Measurements from ENCODE around the gene ATRX. TPM values are rescaled to one million over a fixed set of nuclear protein-coding genes. Genes with fewer than 3 reads are reported as not detected.

The ATRX gene
- total RNA-seq, 1 donor from 2014 or later, result 106 TPM

GRCh38 chrX:77565278-77565677 is 220.7 kb downstream of the ATRX start:
- TF ChIP-seq, protein P1, sequence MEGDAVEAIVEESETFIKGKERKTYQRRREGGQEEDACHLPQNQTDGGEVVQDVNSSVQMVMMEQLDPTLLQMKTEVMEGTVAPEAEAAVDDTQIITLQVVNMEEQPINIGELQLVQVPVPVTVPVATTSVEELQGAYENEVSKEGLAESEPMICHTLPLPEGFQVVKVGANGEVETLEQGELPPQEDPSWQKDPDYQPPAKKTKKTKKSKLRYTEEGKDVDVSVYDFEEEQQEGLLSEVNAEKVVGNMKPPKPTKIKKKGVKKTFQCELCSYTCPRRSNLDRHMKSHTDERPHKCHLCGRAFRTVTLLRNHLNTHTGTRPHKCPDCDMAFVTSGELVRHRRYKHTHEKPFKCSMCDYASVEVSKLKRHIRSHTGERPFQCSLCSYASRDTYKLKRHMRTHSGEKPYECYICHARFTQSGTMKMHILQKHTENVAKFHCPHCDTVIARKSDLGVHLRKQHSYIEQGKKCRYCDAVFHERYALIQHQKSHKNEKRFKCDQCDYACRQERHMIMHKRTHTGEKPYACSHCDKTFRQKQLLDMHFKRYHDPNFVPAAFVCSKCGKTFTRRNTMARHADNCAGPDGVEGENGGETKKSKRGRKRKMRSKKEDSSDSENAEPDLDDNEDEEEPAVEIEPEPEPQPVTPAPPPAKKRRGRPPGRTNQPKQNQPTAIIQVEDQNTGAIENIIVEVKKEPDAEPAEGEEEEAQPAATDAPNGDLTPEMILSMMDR (IDR thresholded peaks at IDR 0.05; ENCODE audit: insufficient read depth, low read depth, low read length), result no peak
- no peak for TF ChIP-seq EZH2 (IDR thresholded peaks at IDR 0.05; ENCODE audit: insufficient read depth, low read length)
- H3K9me3 ChIP-seq (ENCODE audit: insufficient read depth, low read depth, low read length), result no peaks in the 10 kb centered on the region
- Mint-ChIP-seq H3K4me3 (ENCODE audit: unreplicated experiment) (no peak overlapping the region), H3K27me3 (ENCODE audit: low read depth, unreplicated experiment) (no peaks in the 10 kb centered on the region), H3K9me3 (ENCODE audit: unreplicated experiment) (no peaks in the 10 kb centered on the region), H3K4me1 (ENCODE audit: low read depth, unreplicated experiment) (peaks cover 6% of the 10 kb centered on the region), H3K36me3 (ENCODE audit: low read depth, unreplicated experiment) (peaks cover 2% of the 10 kb centered on the region), H3K27ac (ENCODE audit: unreplicated experiment) (no peak overlapping the region)
- no peak overlapping the region for H2AFZ ChIP-seq (ENCODE audit: low read depth, low read length)
- peaks cover 3% of the 10 kb centered on the region for H4K20me1 ChIP-seq (ENCODE audit: insufficient read depth, low read length)
- H3K27me3 ChIP-seq (ENCODE audit: insufficient read depth, low read length), result no peaks in the 10 kb centered on the region
- peaks cover 4% of the 10 kb centered on the region for H3K79me2 ChIP-seq (ENCODE audit: insufficient read depth, low read length)
- no peak overlapping the region for H3K9ac ChIP-seq (ENCODE audit: low read length)
- H3K4me1 ChIP-seq (ENCODE audit: insufficient read depth, low read length), result no peaks in the 10 kb centered on the region
- no peak overlapping the region for H3K4me2 ChIP-seq (ENCODE audit: low read length)
- H3K36me3 ChIP-seq (ENCODE audit: insufficient read depth, low read length), result peaks cover 3% of the 10 kb centered on the region
- H3K4me3 ChIP-seq (ENCODE audit: insufficient read depth, low read depth, low read length), result no peak overlapping the region
- FAIRE-seq, result no peak
- H3K27ac ChIP-seq (ENCODE audit: low read depth, low read length), result no peak overlapping the region
- DNase-seq (ENCODE audit: low read depth), result no peak

GRCh38 chrX:77564823-77565222 is 221.2 kb downstream of the ATRX start:
- Histone ChIP-seq H3K36me3 (ENCODE audit: insufficient read depth, low read length) (peaks cover 1% of the 10 kb centered on the region), H3K9me3 (ENCODE audit: insufficient read depth, low read depth, low read length) (no peaks in the 10 kb centered on the region), H3K4me1 (ENCODE audit: insufficient read depth, low read length) (no peaks in the 10 kb centered on the region), H3K4me3 (ENCODE audit: insufficient read depth, low read depth, low read length) (no peak overlapping the region), H3K27ac (ENCODE audit: low read depth, low read length) (no peak overlapping the region), H3K27me3 (ENCODE audit: insufficient read depth, low read length) (no peaks in the 10 kb centered on the region), H3K9ac (ENCODE audit: low read length) (no peak overlapping the region), H3K4me2 (ENCODE audit: low read length) (no peak overlapping the region), H4K20me1 (ENCODE audit: insufficient read depth, low read length) (peaks cover 3% of the 10 kb centered on the region), H2AFZ (ENCODE audit: low read depth, low read length) (no peak overlapping the region), H3K79me2 (ENCODE audit: insufficient read depth, low read length) (peaks cover 4% of the 10 kb centered on the region)
- H3K27me3 Mint-ChIP-seq (ENCODE audit: low read depth, unreplicated experiment), result no peaks in the 10 kb centered on the region
- peaks cover 6% of the 10 kb centered on the region for H3K4me1 Mint-ChIP-seq (ENCODE audit: low read depth, unreplicated experiment)
- DNase-seq (ENCODE audit: low read depth), result peak; percentile 35
- H3K36me3 Mint-ChIP-seq (ENCODE audit: low read depth, unreplicated experiment), result peaks cover 2% of the 10 kb centered on the region
- no peaks in the 10 kb centered on the region for H3K9me3 Mint-ChIP-seq (ENCODE audit: unreplicated experiment)
- no peak overlapping the region for H3K27ac Mint-ChIP-seq (ENCODE audit: unreplicated experiment)
- H3K4me3 Mint-ChIP-seq (ENCODE audit: unreplicated experiment), result no peak overlapping the region
- TF ChIP-seq, protein P1 (IDR thresholded peaks at IDR 0.05; ENCODE audit: insufficient read depth, low read depth, low read length), result no peak
- TF ChIP-seq EZH2 (IDR thresholded peaks at IDR 0.05; ENCODE audit: insufficient read depth, low read length), result no peak
- no peak for FAIRE-seq

GRCh38 chrX:77561372-77561771 is 224.6 kb downstream of the ATRX start:
- FAIRE-seq, result peak; percentile 68
- TF ChIP-seq, protein P1 (IDR thresholded peaks at IDR 0.05; ENCODE audit: insufficient read depth, low read depth, low read length), result no peak
- TF ChIP-seq EZH2 (IDR thresholded peaks at IDR 0.05; ENCODE audit: insufficient read depth, low read length), result no peak
- DNase-seq (ENCODE audit: low read depth), result no peak
- Histone ChIP-seq H3K36me3 (ENCODE audit: insufficient read depth, low read length) (peaks cover 4% of the 10 kb centered on the region), H3K27me3 (ENCODE audit: insufficient read depth, low read length) (no peaks in the 10 kb centered on the region), H2AFZ (ENCODE audit: low read depth, low read length) (no peak overlapping the region), H3K9me3 (ENCODE audit: insufficient read depth, low read depth, low read length) (no peaks in the 10 kb centered on the region), H3K4me2 (ENCODE audit: low read length) (no peak overlapping the region), H3K4me1 (ENCODE audit: insufficient read depth, low read length) (no peaks in the 10 kb centered on the region), H3K79me2 (ENCODE audit: insufficient read depth, low read length) (peaks cover 4% of the 10 kb centered on the region), H3K9ac (ENCODE audit: low read length) (no peak overlapping the region), H4K20me1 (ENCODE audit: insufficient read depth, low read length) (peaks cover 3% of the 10 kb centered on the region), H3K27ac (ENCODE audit: low read depth, low read length) (no peak overlapping the region), H3K4me3 (ENCODE audit: insufficient read depth, low read depth, low read length) (no peak overlapping the region)
- peaks cover 2% of the 10 kb centered on the region for H3K36me3 Mint-ChIP-seq (ENCODE audit: low read depth, unreplicated experiment)
- H3K4me3 Mint-ChIP-seq (ENCODE audit: unreplicated experiment), result no peak overlapping the region
- H3K27me3 Mint-ChIP-seq (ENCODE audit: low read depth, unreplicated experiment), result no peaks in the 10 kb centered on the region
- H3K9me3 Mint-ChIP-seq (ENCODE audit: unreplicated experiment), result no peaks in the 10 kb centered on the region
- H3K4me1 Mint-ChIP-seq (ENCODE audit: low read depth, unreplicated experiment), result peaks cover 6% of the 10 kb centered on the region
- no peak overlapping the region for H3K27ac Mint-ChIP-seq (ENCODE audit: unreplicated experiment)

Data from astrocyte (in vitro differentiated cells and primary cell).